Forelimb muscle (tissue), 1 donor: ENCODE measurements around the gene MSGN1. TPM values are rescaled to one million over a fixed set of nuclear protein-coding genes. Genes with fewer than 3 reads are reported as not detected.

Experiments
- DNase-seq: peaks from one replicate; pipeline ENCODE4 v3.0.0-alpha.2; 2013; ENCODE audit warnings: low read depth
- polyA plus RNA-seq: library from polyadenylated mRNA; unstranded; fragments of 120-200 nt; gene quantifications from one replicate; pipeline ENCODE4 v1.2.1, GENCODE V29; 2013; ENCODE audit not compliant: insufficient read length

MSGN1 gene
- polyA plus RNA-seq, 1 donor, result 0.62 TPM

DNA sequence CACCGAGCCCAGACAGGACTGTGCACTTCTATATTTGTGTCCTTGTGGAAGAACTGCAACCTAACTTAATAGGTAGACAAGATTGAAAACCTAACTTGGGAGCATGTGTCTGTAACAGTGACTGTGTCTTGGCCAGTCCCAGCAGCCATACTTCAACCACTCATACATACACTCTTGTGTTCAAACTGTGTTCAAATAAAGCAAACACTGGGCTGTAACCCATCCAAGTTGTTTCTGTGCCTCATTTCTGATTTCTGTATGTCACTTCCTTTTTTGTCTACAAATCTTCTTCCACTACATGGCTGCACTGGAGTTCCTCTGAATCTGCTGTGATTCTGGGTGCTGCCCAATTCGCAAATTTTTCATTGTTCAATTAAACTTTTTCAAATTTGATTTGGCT, 31.0 kb downstream of the MSGN1 start:
- DNase-seq, result no peak

DNA sequence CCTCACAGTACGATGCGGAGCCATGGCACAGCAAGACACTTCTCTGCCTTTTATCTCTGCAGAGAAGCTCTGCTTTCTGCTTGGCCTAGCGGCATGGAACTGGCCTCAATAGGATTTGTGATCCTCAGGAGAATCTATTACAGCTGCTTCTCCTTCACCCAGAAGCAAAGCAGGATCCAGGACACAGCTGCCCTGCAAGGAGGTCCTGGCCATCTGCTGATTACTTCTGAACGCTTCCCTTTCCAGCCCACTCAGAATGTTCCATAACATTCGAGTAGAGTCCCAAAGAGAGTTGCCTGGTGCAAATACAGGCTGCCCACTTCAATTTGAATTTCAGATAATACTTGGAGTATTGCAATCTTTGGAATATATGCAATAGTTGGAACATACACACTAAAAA, 33.0 kb downstream of the MSGN1 start:
- no peak for DNase-seq

DNA sequence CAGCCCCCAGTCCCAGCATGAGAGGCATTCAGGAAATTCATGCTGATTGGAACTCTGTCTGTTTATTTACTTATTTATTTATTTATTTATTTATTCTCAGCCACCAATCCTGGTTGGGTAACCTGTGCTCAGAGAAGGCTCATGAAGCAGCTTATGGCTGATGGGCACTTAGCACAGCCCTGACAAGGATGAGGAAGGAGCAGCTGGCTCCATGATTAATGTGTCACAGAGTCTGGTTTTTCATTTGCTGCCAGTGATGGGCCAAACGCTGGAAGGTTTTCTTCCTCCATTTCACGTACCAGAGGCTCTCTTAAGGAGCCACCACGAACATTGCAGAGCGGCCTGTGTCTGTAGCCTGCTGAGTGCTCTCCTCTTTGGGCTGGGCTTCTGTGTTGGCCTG, 33.9 kb downstream of the MSGN1 start:
- no peak for DNase-seq

DNA sequence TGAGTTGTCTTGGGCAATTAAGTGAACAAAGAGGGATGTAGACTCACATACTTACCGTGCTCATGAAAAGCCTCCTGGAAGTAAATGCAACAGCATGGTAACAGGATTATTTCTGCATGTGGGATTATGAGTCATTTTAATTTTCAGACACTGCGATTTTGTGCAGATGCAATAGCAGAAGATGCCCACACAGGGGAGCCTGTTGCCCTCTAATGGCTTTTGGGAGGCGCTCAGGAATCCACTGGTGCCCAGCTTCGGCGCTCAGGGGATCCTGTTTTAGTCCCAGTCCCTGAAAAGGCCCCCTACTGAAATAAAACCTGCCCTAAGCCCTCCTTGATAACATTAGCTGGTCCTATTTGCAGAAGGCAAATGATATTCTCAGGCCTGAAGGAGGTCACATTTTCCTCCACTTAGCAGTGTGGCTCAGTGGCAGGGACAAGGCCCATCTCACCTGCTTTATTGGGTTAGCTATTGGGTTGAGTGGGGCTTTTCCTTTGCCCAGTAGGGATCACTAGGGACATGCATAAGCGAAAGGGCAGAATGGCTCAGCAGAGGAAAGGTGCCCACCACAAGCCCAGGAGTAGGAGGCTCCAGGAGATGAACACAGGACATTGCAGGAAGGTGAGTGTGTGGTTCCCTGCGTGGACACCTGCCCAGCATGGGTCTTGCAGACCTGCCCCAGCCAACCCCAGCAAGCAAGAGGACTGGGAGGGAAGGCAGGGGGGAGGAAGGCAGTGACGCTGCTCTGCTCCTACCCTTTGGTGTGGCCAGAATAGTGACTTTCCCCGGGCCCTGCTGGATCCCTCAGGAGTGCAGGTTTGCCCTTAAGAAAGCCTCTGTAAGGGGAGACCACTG, 35.7 kb downstream of the MSGN1 start:
- no peak for DNase-seq

DNA sequence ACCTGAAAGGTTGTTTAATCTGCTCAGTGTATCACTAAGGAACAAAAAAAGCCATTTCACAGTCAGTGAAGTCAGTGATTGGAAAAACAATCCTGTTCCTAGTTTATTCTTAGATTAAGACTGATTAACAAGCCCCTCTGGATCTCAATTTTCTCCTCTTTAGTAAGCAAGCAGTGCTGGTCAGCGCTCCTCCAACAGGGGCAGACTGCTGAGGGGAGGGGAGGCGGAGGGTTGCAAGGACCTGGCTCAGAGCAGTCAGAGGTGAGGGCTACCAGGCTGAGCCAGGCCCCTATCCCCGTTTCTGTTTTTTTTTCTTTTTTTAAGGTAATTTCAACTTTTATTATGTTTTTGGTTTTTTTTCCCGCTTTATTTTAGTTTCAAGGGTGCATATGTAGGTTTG, 37.5 kb downstream of the MSGN1 start:
- no peak for DNase-seq

DNA sequence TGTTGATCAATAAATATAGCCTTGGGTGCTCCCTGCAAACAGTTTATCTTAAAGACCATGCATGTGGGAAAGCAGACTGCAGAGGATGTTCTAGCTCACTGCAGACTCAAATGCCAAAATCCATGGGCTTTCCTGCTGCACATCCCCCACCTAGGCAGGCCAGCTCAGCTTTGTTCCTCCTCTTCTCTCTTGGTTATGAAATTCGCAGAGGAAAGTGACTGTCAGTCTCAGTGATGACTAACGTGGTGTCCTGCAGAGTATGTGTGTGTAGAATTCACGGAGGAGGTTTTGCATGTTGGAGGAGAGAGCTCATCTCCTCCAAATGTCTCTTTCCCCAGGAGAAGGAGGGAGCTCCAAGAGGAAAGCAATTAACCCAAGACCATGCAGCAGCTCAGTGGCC, 40.8 kb downstream of the MSGN1 start:
- no peak for DNase-seq

DNA sequence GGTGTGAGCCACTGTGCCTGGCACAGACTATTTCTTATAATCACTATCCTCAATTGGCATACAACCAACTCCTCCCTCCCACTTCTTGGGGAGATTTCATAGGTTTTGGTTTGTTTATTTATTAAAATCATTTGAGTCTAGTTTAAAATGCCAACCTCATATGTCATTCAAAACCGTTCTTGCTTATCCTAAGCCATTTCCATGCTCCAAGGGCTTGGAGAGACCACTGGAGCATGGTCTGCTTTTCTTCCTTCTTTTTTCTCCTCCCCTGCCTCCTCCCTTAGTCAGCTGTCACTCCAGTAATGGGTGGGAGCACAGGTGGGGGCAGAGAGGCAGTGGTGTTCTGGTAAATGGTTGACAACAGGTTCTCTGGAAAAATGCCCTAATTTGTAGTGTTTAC, 41.8 kb downstream of the MSGN1 start:
- no peak for DNase-seq

DNA sequence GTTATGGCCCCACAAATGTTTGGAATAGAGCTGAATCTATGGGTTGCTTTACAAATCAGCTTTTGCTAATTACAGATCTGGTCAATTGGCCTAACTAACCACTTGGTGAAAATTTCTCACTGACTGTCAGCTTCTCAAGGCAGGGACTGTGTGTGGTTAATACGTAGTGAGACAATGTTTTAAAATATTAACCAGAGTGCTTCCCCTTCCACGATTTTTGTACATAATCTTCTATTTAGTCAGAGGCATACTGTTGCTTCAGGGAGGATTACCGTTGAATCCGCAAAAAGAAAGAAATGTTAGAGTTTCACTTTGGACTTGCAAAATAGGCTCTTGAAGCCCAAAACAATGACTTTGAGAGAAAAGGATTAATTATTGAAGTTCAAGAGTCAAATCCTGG, 47.3 kb downstream of the MSGN1 start:
- DNase-seq, result no peak

DNA sequence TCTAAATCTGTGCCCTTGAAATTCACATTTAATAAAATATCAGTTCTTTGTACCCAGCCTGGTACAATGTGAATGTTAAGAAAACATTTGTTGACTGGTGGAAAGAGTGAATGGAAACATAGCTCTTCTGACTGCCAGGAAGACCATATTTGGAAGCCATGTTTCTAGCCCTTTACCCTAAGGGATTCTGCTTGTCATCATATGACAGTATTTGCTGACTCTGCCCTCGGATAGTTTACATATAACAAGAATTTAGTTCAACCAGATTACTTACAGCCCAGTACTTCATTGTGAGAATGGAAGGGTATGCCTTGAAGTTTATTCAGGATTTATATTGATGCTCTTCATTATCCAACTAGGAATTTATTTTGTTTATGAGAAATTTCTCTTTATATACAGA, 48.4 kb downstream of the MSGN1 start:
- DNase-seq, result no peak

DNA sequence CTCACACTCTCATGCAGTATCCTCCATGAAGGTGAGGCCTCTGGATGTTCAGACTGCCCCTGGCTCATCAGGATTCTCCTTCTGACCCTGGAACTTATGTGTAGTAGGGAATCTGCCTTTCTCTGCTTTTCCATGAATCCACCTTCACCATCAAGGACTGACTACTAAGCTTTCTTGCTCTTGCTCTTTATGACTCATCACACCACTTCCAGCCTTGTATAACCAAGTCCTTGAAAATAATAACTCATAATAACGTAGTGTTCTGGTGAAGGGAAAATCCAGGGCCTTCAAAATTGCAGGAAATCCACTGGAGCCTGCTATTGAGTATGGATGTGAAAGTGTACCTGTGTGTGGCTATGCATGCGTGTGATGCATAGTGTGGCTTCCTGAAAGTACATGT, 50.9 kb downstream of the MSGN1 start:
- DNase-seq, result no peak

Other genes starting within 250 kb of the MSGN1 start
- gene SMC6, start 62.6 kb upstream of the MSGN1 start, polyA plus RNA-seq, result 42.1 TPM
- 10.4 TPM for gene GEN1, start 62.3 kb upstream of the MSGN1 start, polyA plus RNA-seq
- gene KCNS3, start 62.2 kb downstream of the MSGN1 start, polyA plus RNA-seq, result 6.0 TPM